Naive thymus-derived CD4-positive, alpha-beta T cell (primary cell): ENCODE data around the gene NT5C. TPM values are rescaled to one million over a fixed set of nuclear protein-coding genes. Genes with fewer than 3 reads are reported as not detected.
A peak's percentile ranks its signal among the peaks of the same experiment; 100 is the strongest.

Experiments used
- ATAC-seq: fragments of 150-1000 bp; cut with Tn5 transposase; 2 replicates; pipeline ENCODE4 v1.10.0; 2021; ENCODE audit warnings: mild to moderate bottlenecking, moderate library complexity
- CTCF ChIA-PET: fragments of 350-600 bp; sonication (Branson Sonifier 250); formaldehyde crosslinking; loops from one replicate; lab custom pipeline; 2021; ENCODE audit warnings: antibody characterized with exemption; lab: Charles Lee
- POLR2A ChIA-PET: fragments of 350-600 bp; sonication (Branson Sonifier 250); formaldehyde crosslinking; loops from one replicate; lab custom pipeline; 2021; ENCODE audit warnings: antibody characterized with exemption, inconsistent platforms; lab: Charles Lee
- DNase-seq, 9 donors: peaks; one replicate each; pipeline versions ENCODE4 v3.0.0 to v3.0.0-alpha.2; 2020 to 2022; ENCODE audit warnings: mixed read lengths in 1 of 9
- H3K27ac ChIP-seq: one replicate; pipeline ENCODE4 v1.7.0; 2013; ENCODE audit warnings: mild to moderate bottlenecking, low read depth, low read length, moderate library complexity
- H3K27me3 ChIP-seq, 2 donors: one replicate each; pipeline ENCODE4 v1.7.0; 2013; ENCODE audit warnings: low read length in 2 of 2, mild to moderate bottlenecking in 2 of 2, moderate library complexity in 2 of 2; ENCODE audit not compliant: control insufficient read depth in 2 of 2, insufficient read depth in 2 of 2
- H3K36me3 ChIP-seq, 3 experiments: 1 replicate in 2 of 3; 2 replicates in 1 of 3; pipeline ENCODE4 v1.7.0; 2013; ENCODE audit warnings: low read length in 3 of 3, mild to moderate bottlenecking in 3 of 3, moderate library complexity in 1 of 3; ENCODE audit not compliant: insufficient read depth in 3 of 3, control insufficient read depth in 2 of 3
- H3K4me1 ChIP-seq, 2 donors: one replicate each; pipeline ENCODE4 v1.7.0; 2013; ENCODE audit warnings: low read length in 2 of 2, mild to moderate bottlenecking in 2 of 2, moderate library complexity in 1 of 2; ENCODE audit not compliant: control insufficient read depth in 2 of 2, insufficient read depth in 2 of 2
- H3K4me3 ChIP-seq: 2 replicates; pipeline ENCODE4 v1.7.0; 2013; ENCODE audit warnings: mild to moderate bottlenecking, low read length
- H3K9me3 ChIP-seq, 3 experiments: 1 replicate in 2 of 3; 2 replicates in 1 of 3; pipeline ENCODE4 v1.7.0; 2013; ENCODE audit warnings: low read length in 3 of 3; ENCODE audit not compliant: control insufficient read depth in 2 of 3
- H3K27ac Mint-ChIP-seq, 9 donors: one replicate each; pipeline ENCODE4 v1.8.0; 2020 to 2022; ENCODE audit warnings: mixed read lengths in 9 of 9, mild to moderate bottlenecking in 8 of 9, moderate library complexity in 5 of 9, inconsistent platforms in 2 of 9
- H3K27me3 Mint-ChIP-seq, 5 donors: one replicate each; pipeline ENCODE4 v1.8.0; 2021 to 2022; ENCODE audit warnings: mixed read lengths in 5 of 5, mild to moderate bottlenecking in 1 of 5
- H3K36me3 Mint-ChIP-seq, 5 donors: one replicate each; pipeline ENCODE4 v1.8.0; 2020 to 2022; ENCODE audit warnings: mixed read lengths in 5 of 5, mild to moderate bottlenecking in 3 of 5, inconsistent platforms in 1 of 5
- H3K4me1 Mint-ChIP-seq, 7 donors: one replicate each; pipeline ENCODE4 v1.8.0; 2020 to 2022; ENCODE audit warnings: mixed read lengths in 7 of 7, mild to moderate bottlenecking in 3 of 7, inconsistent platforms in 1 of 7
- H3K4me3 Mint-ChIP-seq, 10 donors: one replicate each; pipeline ENCODE4 v1.8.0; 2020 to 2022; ENCODE audit warnings: mild to moderate bottlenecking in 10 of 10, mixed read lengths in 10 of 10, moderate library complexity in 6 of 10, inconsistent platforms in 2 of 10
- H3K9me3 Mint-ChIP-seq, 11 donors: one replicate each; pipeline ENCODE4 v1.8.0; 2020 to 2022; ENCODE audit warnings: mixed read lengths in 11 of 11, mild to moderate bottlenecking in 4 of 11, inconsistent platforms in 1 of 11, moderate library complexity in 1 of 11
- intact Hi-C, 2 donors: fragments of 100-400 bp; cut with micrococcal nuclease; formaldehyde crosslinking; loops; one replicate each; pipeline ENCODE4 v1.15.1; 2023
- polyA plus RNA-seq, 2 donors: library from polyadenylated mRNA; unstranded; fragments of 300-500 nt; fragmentation: Illumina TruSeq; gene quantifications; one replicate each; pipeline ENCODE4 v1.2.3, GENCODE V29; 2021
- total RNA-seq, 6 experiments: library from RNA in 5 of 6; stranded (reverse) in 5 of 6; gene quantifications; 1 replicate in 5 of 6; 2 replicates in 1 of 6; pipeline ENCODE4 v1.2.3 and lab custom pipeline; 2021 to 2026

The NT5C gene
- total and polyA plus RNA-seq, 7 experiments from 2014 or later, result 23.4 to 54.8 (median 35.9) TPM

GRCh38 chr17:75108193-75108592 is 23.3 kb downstream of the NT5C start:
- Histone ChIP-seq H3K27ac (no peak overlapping the region), H3K9me3 (no peaks in the 10 kb centered on the region), H3K4me1 (peaks cover 12 to 14% of the 10 kb centered on the region in 2 donors), H3K27me3 (no peaks in the 10 kb centered on the region), H3K36me3 (no peaks in the 10 kb centered on the region), H3K4me3 (no peak overlapping the region)
- intact Hi-C loops, result loop anchor here (2.0 to 5.0 kb wide), 5 partner anchors 21 to 297 kb away; partner anchors contain the start of genes ATP5PD (in 1 of the 2), GRB2 (in 1 of the 2), KCTD2 (in 1 of the 2) and SLC16A5 (in 1 of the 2)
- POLR2A ChIA-PET, result interaction anchor here (1.1 kb wide), 1 partner anchor 26 kb away, joined by 3 read pairs; no protein-coding TSS in a partner anchor
- DNase-seq (no peak), ATAC-seq (no peak)
- CTCF ChIA-PET, result interaction anchor here (1.0 kb wide), 1 partner anchor 48 kb away, joined by 4 read pairs; no protein-coding TSS in a partner anchor
- Mint-ChIP-seq H3K4me3 (peak overlapping the region; percentile 72 to 94 (median 88)), H3K27ac (peak overlapping the region in 5 of 9 donors; percentile 66 to 88 (median 73)), H3K9me3 (no peaks in the 10 kb centered on the region), H3K27me3 (no peaks in the 10 kb centered on the region), H3K36me3 (peaks cover 5 to 13% (median 7%) of the 10 kb centered on the region in 5 donors), H3K4me1 (peaks cover 15 to 29% (median 23%) of the 10 kb centered on the region in 7 donors)

- Mint-ChIP-seq H3K36me3 (peaks cover 0 to 5% (median under 1%) of the 10 kb centered on the region in 5 donors), H3K4me3 (no peak overlapping the region), H3K27me3 (no peaks in the 10 kb centered on the region), H3K27ac (no peak overlapping the region), H3K4me1 (peaks cover 3 to 12% (median 11%) of the 10 kb centered on the region in 7 donors), H3K9me3 (peaks cover 0 to 1% (median 0%) of the 10 kb centered on the region in 11 donors)
- Histone ChIP-seq H3K36me3 (peaks cover 0 to 3% (median 0%) of the 10 kb centered on the region in 3 experiments), H3K27me3 (no peaks in the 10 kb centered on the region), H3K9me3 (no peaks in the 10 kb centered on the region), H3K4me3 (no peak overlapping the region), H3K27ac (no peak overlapping the region), H3K4me1 (peaks cover 6 to 7% of the 10 kb centered on the region in 2 donors)
- CTCF ChIA-PET, result interaction anchor here (0.5 to 1.6 kb wide), 3 partner anchors 9 to 208 kb away, joined by 3 to 7 read pairs (median 4); no protein-coding TSS in a partner anchor
- no peak for DNase-seq
- no peak for ATAC-seq
- POLR2A ChIA-PET, result interaction anchor here (0.9 to 1.4 kb wide), 2 partner anchors 13 to 94 kb away, joined by 3 read pairs; no protein-coding TSS in a partner anchor
- intact Hi-C loops, result loop anchor here in 1 of 2 donors (5.0 kb wide), 2 partner anchors 38 to 58 kb away; partner anchors contain the start of genes ATP5PD and KCTD2
Observed at GRCh38 chr17:75105126-75106080, 26.1 kb downstream of the NT5C start.

DNA sequence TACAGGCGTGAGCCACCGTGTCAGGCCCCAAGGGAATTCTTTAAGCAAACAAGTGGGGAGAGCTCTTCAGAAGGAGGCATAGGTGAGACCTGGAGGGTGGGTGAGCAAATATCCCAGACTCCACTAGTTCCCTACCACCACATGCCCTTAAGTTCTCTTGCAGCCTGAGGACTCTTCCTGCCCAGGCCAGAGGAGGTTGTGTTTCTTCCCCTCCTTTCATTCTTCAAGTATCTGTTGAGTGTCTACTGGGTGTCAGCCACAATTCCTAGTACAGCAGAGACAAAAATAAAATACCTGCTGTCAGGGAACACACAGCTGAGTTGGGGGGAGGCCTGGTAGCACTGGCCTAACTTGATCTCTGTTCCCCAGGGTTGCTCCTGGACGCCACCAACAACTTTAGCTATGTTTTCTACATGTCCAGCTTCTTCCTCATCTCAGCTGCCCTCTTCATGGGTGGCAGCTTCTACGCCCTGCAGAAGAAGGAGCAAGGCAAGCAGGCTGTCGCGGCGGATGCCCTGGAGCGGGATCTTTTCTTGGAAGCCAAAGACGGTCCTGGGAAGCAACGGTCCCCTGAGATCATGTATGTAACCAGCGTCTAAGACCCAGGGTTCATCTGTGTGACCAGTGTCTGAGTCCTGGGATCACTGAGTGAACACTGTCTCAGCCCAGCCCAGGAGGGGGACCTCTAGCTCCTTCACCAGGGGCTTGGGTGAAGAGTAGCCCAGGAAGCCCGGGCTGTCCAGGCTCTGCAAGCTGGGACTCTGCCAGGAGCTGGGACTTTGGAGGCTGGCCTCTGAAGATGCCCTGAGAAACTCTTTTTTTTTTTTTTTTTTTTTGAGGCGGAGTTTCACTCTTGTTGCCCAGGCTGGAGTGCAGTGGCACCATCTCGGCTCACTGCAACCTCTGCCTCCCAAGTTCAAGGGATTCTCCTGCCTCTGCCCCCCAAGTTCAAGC is 27.7 kb downstream of the NT5C start:
- ChIA-PET POLR2A (interaction anchor here (0.6 to 1.4 kb wide), 5 partner anchors 10 to 382 kb away, joined by 3 read pairs; no protein-coding TSS in a partner anchor), CTCF (interaction anchor here (0.6 to 2.0 kb wide), 4 partner anchors 10 to 109 kb away, joined by 3 to 10 read pairs (median 4); no protein-coding TSS in a partner anchor)
- Mint-ChIP-seq H3K4me3 (no peak overlapping the region), H3K36me3 (peaks cover 0 to 6% (median under 1%) of the 10 kb centered on the region in 5 donors), H3K27ac (no peak overlapping the region), H3K9me3 (peaks cover 0 to 1% (median 0%) of the 10 kb centered on the region in 11 donors), H3K4me1 (peaks cover 2 to 8% (median 6%) of the 10 kb centered on the region in 7 donors), H3K27me3 (no peaks in the 10 kb centered on the region)
- H3K9me3 ChIP-seq, result no peaks in the 10 kb centered on the region
- H3K27ac ChIP-seq, result no peak overlapping the region
- no peak overlapping the region for H3K4me3 ChIP-seq
- intact Hi-C loops, result no loop called here
- no peaks in the 10 kb centered on the region for H3K27me3 ChIP-seq
- ATAC-seq, result no peak
- H3K36me3 ChIP-seq, result peaks cover 0 to 12% (median 0%) of the 10 kb centered on the region in 3 experiments
- peaks cover 4% of the 10 kb centered on the region in 2 donors for H3K4me1 ChIP-seq
- no peak for DNase-seq

DNA sequence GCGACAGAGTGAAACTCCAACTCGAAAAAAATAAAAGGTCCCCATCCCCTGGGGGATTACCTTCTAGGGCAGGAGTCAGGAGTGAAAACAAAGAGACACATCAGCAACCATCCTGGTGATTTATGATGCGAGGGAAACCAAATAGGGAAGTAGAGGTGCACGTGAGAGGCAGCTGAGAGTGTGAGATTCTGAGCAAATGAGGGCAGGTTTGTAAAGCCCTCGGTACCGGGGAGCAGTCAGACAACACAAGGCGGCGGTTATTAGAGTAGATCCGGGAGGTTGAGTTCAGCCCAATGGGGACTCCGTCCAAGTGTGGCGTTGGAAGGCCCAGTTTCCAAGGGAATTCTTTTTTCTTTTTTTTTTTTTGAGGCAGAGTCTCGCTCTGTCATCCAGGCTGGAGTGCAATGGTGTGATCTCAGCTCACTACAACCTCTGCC is 29.1 kb downstream of the NT5C start:
- DNase-seq (no peak), ATAC-seq (peak; percentile 74)
- Histone ChIP-seq H3K36me3 (peaks cover 0 to 20% (median 0%) of the 10 kb centered on the region in 3 experiments), H3K4me3 (no peak overlapping the region), H3K27me3 (no peaks in the 10 kb centered on the region), H3K4me1 (no peaks in the 10 kb centered on the region), H3K9me3 (no peaks in the 10 kb centered on the region), H3K27ac (no peak overlapping the region)
- ChIA-PET CTCF (interaction anchor here (0.7 to 2.0 kb wide), 3 partner anchors 11 to 149 kb away, joined by 3 to 10 read pairs (median 4); no protein-coding TSS in a partner anchor), POLR2A (interaction anchor here (0.7 kb wide), 1 partner anchor 73 kb away, joined by 3 read pairs; no protein-coding TSS in a partner anchor)
- Mint-ChIP-seq H3K4me3 (peak overlapping the region in 1 of 10 donors; percentile 18), H3K27ac (peak overlapping the region in 4 of 9 donors; percentile 15 to 70 (median 36)), H3K4me1 (peaks cover 0 to 8% (median 0%) of the 10 kb centered on the region in 7 donors), H3K27me3 (no peaks in the 10 kb centered on the region), H3K36me3 (peaks cover 0 to 12% (median 5%) of the 10 kb centered on the region in 5 donors), H3K9me3 (peaks cover 0 to 1% (median 0%) of the 10 kb centered on the region in 11 donors)
- intact Hi-C loops, result no loop called here

GRCh38 chr17:75099881-75100595 is 31.5 kb downstream of the NT5C start:
- no peak for DNase-seq
- peaks cover 0 to 8% (median 0%) of the 10 kb centered on the region in 7 donors for H3K4me1 Mint-ChIP-seq
- no peak overlapping the region for H3K27ac Mint-ChIP-seq
- Histone ChIP-seq H3K36me3 (peaks cover 0 to 20% (median 0%) of the 10 kb centered on the region in 3 experiments), H3K4me1 (no peaks in the 10 kb centered on the region), H3K27me3 (no peaks in the 10 kb centered on the region), H3K27ac (no peak overlapping the region), H3K9me3 (no peaks in the 10 kb centered on the region), H3K4me3 (no peak overlapping the region)
- intact Hi-C loops, result no loop called here
- peaks cover 0 to 1% (median 0%) of the 10 kb centered on the region in 11 donors for H3K9me3 Mint-ChIP-seq
- H3K27me3 Mint-ChIP-seq, result no peaks in the 10 kb centered on the region
- H3K36me3 Mint-ChIP-seq, result peaks cover 0 to 12% (median 5%) of the 10 kb centered on the region in 5 donors
- H3K4me3 Mint-ChIP-seq, result no peak overlapping the region
- POLR2A ChIA-PET, result no interaction called here
- ATAC-seq, result no peak
- CTCF ChIA-PET, result interaction anchor here (0.7 to 1.1 kb wide), 3 partner anchors 11 to 40 kb away, joined by 3 to 5 read pairs (median 3); no protein-coding TSS in a partner anchor
